Measurements from ENCODE around the gene LAMA4.
A peak's percentile ranks its signal among the peaks of the same experiment; 100 is the strongest.

LAMA4 gene

DNA sequence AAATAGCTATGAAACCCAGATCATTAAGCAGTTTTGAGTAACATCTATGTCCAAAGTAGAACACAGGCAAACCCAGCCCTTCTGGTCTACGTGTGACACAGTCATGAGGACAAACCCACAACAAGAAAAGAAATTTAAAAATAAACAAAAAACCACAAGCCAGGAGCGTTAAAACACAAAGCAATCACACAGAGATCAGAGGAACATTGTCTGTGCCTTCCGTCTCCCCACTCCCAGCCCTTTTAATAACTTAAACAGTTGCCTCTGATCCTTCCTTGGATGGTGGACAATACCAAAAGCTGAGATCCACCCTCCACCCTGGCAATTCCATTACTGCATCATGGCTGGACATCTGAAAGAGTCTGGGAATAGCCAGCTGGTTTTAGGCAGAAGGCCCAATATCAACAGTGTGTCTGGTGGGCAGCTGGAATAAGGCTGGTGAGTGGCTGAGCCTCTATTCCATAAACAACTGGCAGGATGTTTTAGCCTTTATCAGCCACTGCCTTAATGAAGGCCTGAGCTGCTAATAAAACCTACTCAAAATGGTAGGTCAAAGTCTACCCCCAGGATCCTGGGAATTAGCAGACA lies 15.7 kb upstream of the LAMA4 start:
- no peaks in the 10 kb centered on the region for H3K27me3 ChIP-seq (ENCODE audit: low read depth, low read length)
- no peak overlapping the region for H3K4me3 ChIP-seq (ENCODE audit: low read depth in 1 of 2, low read length in 2 of 2)
- no peak overlapping the region for H3K27ac ChIP-seq (ENCODE audit: low read length)
- no peaks in the 10 kb centered on the region for H3K9me3 ChIP-seq (ENCODE audit: control insufficient read depth in 1 of 2, low read length in 2 of 2)
- no peaks in the 10 kb centered on the region for H3K36me3 ChIP-seq (ENCODE audit: control insufficient read depth in 1 of 2, insufficient read depth in 2 of 2, low read length in 2 of 2)
- H3K4me1 ChIP-seq (ENCODE audit: control insufficient read depth in 1 of 2, insufficient read depth in 2 of 2, low read length in 2 of 2) = peaks cover 0 to 17% of the 10 kb centered on the region in 2 donors

DNA sequence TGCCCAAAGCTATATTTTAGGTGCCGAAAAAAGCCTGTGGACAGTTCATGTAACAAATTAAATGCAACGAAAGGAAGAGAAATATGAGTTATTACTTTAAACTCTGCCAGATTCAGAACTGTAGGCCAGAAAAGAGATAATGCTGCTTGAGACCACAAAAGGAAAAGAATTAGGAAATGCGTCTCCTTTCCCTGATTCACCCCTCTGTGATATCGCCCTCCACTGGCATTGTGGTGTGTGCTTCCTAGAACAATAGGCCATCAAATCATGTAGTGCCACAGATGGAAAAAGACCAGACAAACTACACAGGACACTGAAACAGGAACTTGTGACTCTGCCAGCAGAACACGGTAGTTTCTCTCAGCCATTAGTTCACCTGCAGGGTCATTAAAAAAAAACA lies 14.7 kb upstream of the LAMA4 start:
- no peaks in the 10 kb centered on the region for H3K27me3 ChIP-seq (ENCODE audit: low read depth, low read length)
- peak overlapping the region; percentile 41 for H3K27ac ChIP-seq (ENCODE audit: low read length)
- peaks cover 0 to 17% of the 10 kb centered on the region in 2 donors for H3K4me1 ChIP-seq (ENCODE audit: control insufficient read depth in 1 of 2, insufficient read depth in 2 of 2, low read length in 2 of 2)
- no peak overlapping the region for H3K4me3 ChIP-seq (ENCODE audit: low read depth in 1 of 2, low read length in 2 of 2)
- H3K9me3 ChIP-seq (ENCODE audit: control insufficient read depth in 1 of 2, low read length in 2 of 2) = no peaks in the 10 kb centered on the region
- H3K36me3 ChIP-seq (ENCODE audit: control insufficient read depth in 1 of 2, insufficient read depth in 2 of 2, low read length in 2 of 2) = no peaks in the 10 kb centered on the region

DNA sequence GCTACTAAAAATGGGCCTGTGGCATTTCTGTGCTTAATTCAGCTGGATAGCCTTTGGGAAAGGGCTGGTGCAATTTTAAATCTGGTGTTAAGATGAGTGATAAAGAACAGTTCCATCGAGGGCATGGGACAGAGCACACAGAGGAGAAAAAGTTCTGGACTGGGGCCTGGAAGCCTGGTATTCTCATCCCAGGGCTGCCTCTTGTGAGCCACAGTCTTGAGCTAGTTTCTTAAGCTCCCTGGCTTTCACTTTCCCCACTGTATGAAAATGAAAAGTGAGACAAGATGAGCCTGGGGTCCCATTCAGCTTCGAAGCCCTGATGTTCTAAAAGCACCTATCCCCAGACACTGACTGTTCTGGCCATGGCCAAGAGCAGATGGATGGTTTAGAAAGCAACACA lies 14.3 kb upstream of the LAMA4 start:
- peaks cover 0 to 17% of the 10 kb centered on the region in 2 donors for H3K4me1 ChIP-seq (ENCODE audit: control insufficient read depth in 1 of 2, insufficient read depth in 2 of 2, low read length in 2 of 2)
- no peaks in the 10 kb centered on the region for H3K36me3 ChIP-seq (ENCODE audit: control insufficient read depth in 1 of 2, insufficient read depth in 2 of 2, low read length in 2 of 2)
- no peaks in the 10 kb centered on the region for H3K27me3 ChIP-seq (ENCODE audit: low read depth, low read length)
- peak overlapping the region; percentile 41 for H3K27ac ChIP-seq (ENCODE audit: low read length)
- no peaks in the 10 kb centered on the region for H3K9me3 ChIP-seq (ENCODE audit: control insufficient read depth in 1 of 2, low read length in 2 of 2)
- H3K4me3 ChIP-seq (ENCODE audit: low read depth in 1 of 2, low read length in 2 of 2) = no peak overlapping the region

DNA sequence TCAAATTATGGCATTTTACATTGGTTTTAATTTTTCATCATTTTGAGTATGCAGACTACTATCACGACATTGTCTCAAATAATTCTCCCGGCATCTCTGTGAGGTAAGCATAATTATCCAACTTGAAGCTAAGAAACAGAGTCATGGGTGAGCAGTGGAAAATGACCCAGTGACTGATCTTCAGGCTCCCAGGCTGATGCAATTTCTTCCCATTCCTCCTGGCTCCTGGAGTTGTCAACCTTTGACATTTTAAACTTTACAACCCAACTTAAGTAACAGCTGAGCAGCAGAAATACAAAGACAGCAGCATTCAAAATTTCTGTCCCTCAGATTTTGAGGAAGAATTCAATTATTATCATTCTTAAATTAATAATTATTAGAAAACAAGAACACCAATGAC lies 13.7 kb upstream of the LAMA4 start:
- no peaks in the 10 kb centered on the region for H3K27me3 ChIP-seq (ENCODE audit: low read depth, low read length)
- peaks cover 0 to 17% of the 10 kb centered on the region in 2 donors for H3K4me1 ChIP-seq (ENCODE audit: control insufficient read depth in 1 of 2, insufficient read depth in 2 of 2, low read length in 2 of 2)
- H3K27ac ChIP-seq (ENCODE audit: low read length) = no peak overlapping the region
- H3K9me3 ChIP-seq (ENCODE audit: control insufficient read depth in 1 of 2, low read length in 2 of 2) = no peaks in the 10 kb centered on the region
- H3K36me3 ChIP-seq (ENCODE audit: control insufficient read depth in 1 of 2, insufficient read depth in 2 of 2, low read length in 2 of 2) = no peaks in the 10 kb centered on the region
- H3K4me3 ChIP-seq (ENCODE audit: low read depth in 1 of 2, low read length in 2 of 2) = no peak overlapping the region

GRCh38 chr6:112266331-112266730 lies 12.0 kb upstream of the LAMA4 start:
- H3K9me3 ChIP-seq (ENCODE audit: control insufficient read depth in 1 of 2, low read length in 2 of 2) = no peaks in the 10 kb centered on the region
- peaks cover 0 to 17% of the 10 kb centered on the region in 2 donors for H3K4me1 ChIP-seq (ENCODE audit: control insufficient read depth in 1 of 2, insufficient read depth in 2 of 2, low read length in 2 of 2)

DNA sequence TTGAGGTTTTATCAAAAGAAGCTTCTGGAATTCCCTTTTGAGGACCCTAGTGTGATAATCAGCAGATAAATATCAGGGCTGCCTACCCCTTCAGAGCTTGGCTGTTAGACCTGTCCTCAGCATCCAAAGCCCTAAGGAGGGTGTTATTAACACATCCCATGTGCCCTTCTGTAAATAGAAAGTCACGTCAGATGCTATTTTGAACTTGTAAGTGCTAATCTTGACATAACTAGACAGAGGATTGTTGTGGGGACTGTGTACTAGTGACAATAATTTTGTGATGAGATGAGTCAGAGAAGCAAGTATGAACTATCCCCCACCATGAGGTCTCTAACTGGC lies 4.9 kb upstream of the LAMA4 start:
- Histone ChIP-seq H3K4me3 (ENCODE audit: low read depth in 1 of 2, low read length in 2 of 2) (no peak overlapping the region), H3K9me3 (ENCODE audit: control insufficient read depth in 1 of 2, low read length in 2 of 2) (no peaks in the 10 kb centered on the region), H3K36me3 (ENCODE audit: control insufficient read depth in 1 of 2, insufficient read depth in 2 of 2, low read length in 2 of 2) (no peaks in the 10 kb centered on the region), H3K27ac (ENCODE audit: low read length) (no peak overlapping the region), H3K27me3 (ENCODE audit: low read depth, low read length) (no peaks in the 10 kb centered on the region), H3K4me1 (ENCODE audit: control insufficient read depth in 1 of 2, insufficient read depth in 2 of 2, low read length in 2 of 2) (peaks cover 0 to 8% of the 10 kb centered on the region in 2 donors)

More at GRCh38 chr6:112266331-112266730, 12.0 kb upstream of the LAMA4 start:
- Histone ChIP-seq H3K27me3 (ENCODE audit: low read depth, low read length) (no peaks in the 10 kb centered on the region), H3K36me3 (ENCODE audit: control insufficient read depth in 1 of 2, insufficient read depth in 2 of 2, low read length in 2 of 2) (no peaks in the 10 kb centered on the region), H3K4me3 (ENCODE audit: low read depth in 1 of 2, low read length in 2 of 2) (no peak overlapping the region), H3K27ac (ENCODE audit: low read length) (no peak overlapping the region)

GRCh38 chr6:112258642-112259336 lies 4.4 kb upstream of the LAMA4 start:
- Histone ChIP-seq H3K4me3 (ENCODE audit: low read depth in 1 of 2, low read length in 2 of 2) (no peak overlapping the region), H3K9me3 (ENCODE audit: control insufficient read depth in 1 of 2, low read length in 2 of 2) (no peaks in the 10 kb centered on the region), H3K27ac (ENCODE audit: low read length) (no peak overlapping the region), H3K36me3 (ENCODE audit: control insufficient read depth in 1 of 2, insufficient read depth in 2 of 2, low read length in 2 of 2) (no peaks in the 10 kb centered on the region), H3K4me1 (ENCODE audit: control insufficient read depth in 1 of 2, insufficient read depth in 2 of 2, low read length in 2 of 2) (peaks cover 0 to 8% of the 10 kb centered on the region in 2 donors), H3K27me3 (ENCODE audit: low read depth, low read length) (no peaks in the 10 kb centered on the region)

GRCh38 chr6:112257178-112257855 lies 3.0 kb upstream of the LAMA4 start:
- H3K27ac ChIP-seq (ENCODE audit: low read length) = no peak overlapping the region
- H3K4me3 ChIP-seq (ENCODE audit: low read depth in 1 of 2, low read length in 2 of 2) = no peak overlapping the region
- H3K27me3 ChIP-seq (ENCODE audit: low read depth, low read length) = no peaks in the 10 kb centered on the region
- H3K36me3 ChIP-seq (ENCODE audit: control insufficient read depth in 1 of 2, insufficient read depth in 2 of 2, low read length in 2 of 2) = no peaks in the 10 kb centered on the region
- H3K9me3 ChIP-seq (ENCODE audit: control insufficient read depth in 1 of 2, low read length in 2 of 2) = no peaks in the 10 kb centered on the region
- H3K4me1 ChIP-seq (ENCODE audit: control insufficient read depth in 1 of 2, insufficient read depth in 2 of 2, low read length in 2 of 2) = peaks cover 0 to 8% of the 10 kb centered on the region in 2 donors

DNA sequence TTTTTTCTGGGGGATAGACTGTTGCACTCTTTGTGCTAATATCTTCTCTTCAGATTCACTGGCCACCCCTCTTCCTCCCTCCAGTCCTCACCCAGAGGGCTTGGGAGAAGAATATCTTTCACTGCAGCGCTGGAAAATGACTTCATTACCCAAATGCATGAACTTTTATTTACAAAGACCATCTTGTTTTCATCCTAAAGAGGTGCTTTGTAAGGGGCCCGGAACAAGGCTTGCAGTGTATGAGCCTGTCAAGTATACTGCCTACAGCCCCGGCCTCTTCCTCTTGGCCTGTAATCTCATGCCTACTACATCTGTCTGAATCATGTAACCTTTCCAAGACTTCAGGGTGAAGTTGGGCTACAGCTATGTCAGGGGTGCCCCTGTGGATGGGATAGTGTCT lies 554 bp upstream of the LAMA4 start:
- Histone ChIP-seq H3K27ac (ENCODE audit: low read length) (peak overlapping the region; percentile 89), H3K4me3 (ENCODE audit: low read depth in 1 of 2, low read length in 2 of 2) (peak overlapping the region; percentile 83 to 92), H3K36me3 (ENCODE audit: control insufficient read depth in 1 of 2, insufficient read depth in 2 of 2, low read length in 2 of 2) (no peaks in the 10 kb centered on the region), H3K9me3 (ENCODE audit: control insufficient read depth in 1 of 2, low read length in 2 of 2) (no peaks in the 10 kb centered on the region), H3K4me1 (ENCODE audit: control insufficient read depth in 1 of 2, insufficient read depth in 2 of 2, low read length in 2 of 2) (peaks cover 0 to 11% of the 10 kb centered on the region in 2 donors), H3K27me3 (ENCODE audit: low read depth, low read length) (no peaks in the 10 kb centered on the region)

DNA sequence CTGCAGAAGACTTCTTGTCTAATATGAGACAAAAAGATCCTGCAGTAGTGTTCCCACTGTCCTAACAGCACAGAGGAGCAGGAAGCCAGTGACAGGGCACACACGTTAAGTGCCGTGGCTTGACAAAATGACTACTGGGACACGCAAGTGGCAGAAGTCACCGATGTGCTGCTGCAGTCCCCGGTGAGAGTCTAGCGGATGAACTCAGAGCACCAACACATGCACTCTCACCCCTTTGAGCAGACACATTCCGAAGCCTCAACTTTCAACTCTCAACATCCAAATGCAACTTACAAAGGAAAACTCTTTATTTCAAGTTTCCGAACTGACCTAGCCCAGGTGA lies 898 bp downstream of the LAMA4 start:
- Histone ChIP-seq H3K4me1 (ENCODE audit: control insufficient read depth in 1 of 2, insufficient read depth in 2 of 2, low read length in 2 of 2) (peaks cover 0 to 22% of the 10 kb centered on the region in 2 donors), H3K27ac (ENCODE audit: low read length) (peak overlapping the region; percentile 89), H3K36me3 (ENCODE audit: control insufficient read depth in 1 of 2, insufficient read depth in 2 of 2, low read length in 2 of 2) (no peaks in the 10 kb centered on the region)

GRCh38 chr6:112252571-112253497 lies 1.5 kb downstream of the LAMA4 start:
- Histone ChIP-seq H3K27me3 (ENCODE audit: low read depth, low read length) (no peaks in the 10 kb centered on the region), H3K4me1 (ENCODE audit: control insufficient read depth in 1 of 2, insufficient read depth in 2 of 2, low read length in 2 of 2) (peaks cover under 1 to 24% of the 10 kb centered on the region in 2 donors), H3K36me3 (ENCODE audit: control insufficient read depth in 1 of 2, insufficient read depth in 2 of 2, low read length in 2 of 2) (no peaks in the 10 kb centered on the region), H3K27ac (ENCODE audit: low read length) (peak overlapping the region; percentile 89), H3K4me3 (ENCODE audit: low read depth in 1 of 2, low read length in 2 of 2) (peak overlapping the region; percentile 83 to 92), H3K9me3 (ENCODE audit: control insufficient read depth in 1 of 2, low read length in 2 of 2) (no peaks in the 10 kb centered on the region)

More for the DNA sequence above, 898 bp downstream of the LAMA4 start:
- Histone ChIP-seq H3K9me3 (ENCODE audit: control insufficient read depth in 1 of 2, low read length in 2 of 2) (no peaks in the 10 kb centered on the region), H3K4me3 (ENCODE audit: low read depth in 1 of 2, low read length in 2 of 2) (peak overlapping the region; percentile 83 to 92), H3K27me3 (ENCODE audit: low read depth, low read length) (no peaks in the 10 kb centered on the region)
